ENCODE measurements around the gene KCNJ16. TPM values are rescaled to one million over a fixed set of nuclear protein-coding genes. Genes with fewer than 3 reads are reported as not detected.

Gene KCNJ16
- total and polyA plus RNA-seq, 4 donors, result 0.31 to 3.3 (median 0.67) TPM

DNA sequence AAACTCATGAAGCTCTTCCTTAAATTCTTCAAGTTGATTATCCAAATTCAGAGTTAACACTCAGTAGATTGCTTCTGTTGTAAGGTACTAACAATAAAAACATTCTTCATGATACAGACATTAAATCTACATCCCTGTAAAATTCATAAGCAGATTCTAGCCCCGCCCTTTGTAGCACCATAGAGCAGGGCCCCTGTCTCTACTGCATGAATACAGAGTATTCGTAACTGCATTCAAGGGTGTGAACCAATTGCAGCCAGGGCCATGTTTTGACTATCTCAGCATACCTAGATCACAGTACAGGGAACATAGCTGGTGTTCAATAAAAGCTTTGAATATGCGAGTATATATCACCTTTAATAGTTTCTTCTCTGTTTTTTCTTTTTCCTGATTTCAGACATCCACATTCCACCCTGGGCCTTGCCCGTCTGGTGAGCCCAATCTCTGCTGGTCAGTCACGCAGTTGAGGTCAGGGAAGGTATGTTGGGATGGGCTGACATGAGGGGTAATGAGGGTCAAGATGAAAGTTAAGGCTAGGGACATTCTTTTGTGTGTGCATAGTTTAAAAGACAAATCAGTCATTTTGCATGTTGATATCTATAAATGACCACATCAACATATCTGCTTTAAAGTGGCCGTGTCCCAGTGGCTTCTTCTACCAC lies 33.0 kb downstream of the KCNJ16 start:
- Histone ChIP-seq H3K4me1 (ENCODE audit: control insufficient read depth in 4 of 4, insufficient read depth in 4 of 4, low read length in 3 of 4) (no peaks in the 10 kb centered on the region), H3K27me3 (ENCODE audit: control insufficient read depth in 4 of 4, insufficient read depth in 4 of 4, low read length in 3 of 4) (peaks cover 0 to 6% (median 0%) of the 10 kb centered on the region in 4 donors), H3K36me3 (ENCODE audit: control insufficient read depth in 4 of 4, insufficient read depth in 3 of 4, low read depth in 1 of 4, low read length in 3 of 4) (no peaks in the 10 kb centered on the region), H3K9ac (ENCODE audit: low read depth in 1 of 2, low read length in 2 of 2) (no peak overlapping the region), H3K9me3 (ENCODE audit: control insufficient read depth in 4 of 4, low read length in 3 of 4) (no peaks in the 10 kb centered on the region), H3K27ac (ENCODE audit: low read depth in 1 of 2, low read length in 2 of 2) (no peak overlapping the region), H3K4me3 (ENCODE audit: low read depth in 1 of 3, low read length in 3 of 3) (no peak overlapping the region)
- TF ChIP-seq, protein P1, sequence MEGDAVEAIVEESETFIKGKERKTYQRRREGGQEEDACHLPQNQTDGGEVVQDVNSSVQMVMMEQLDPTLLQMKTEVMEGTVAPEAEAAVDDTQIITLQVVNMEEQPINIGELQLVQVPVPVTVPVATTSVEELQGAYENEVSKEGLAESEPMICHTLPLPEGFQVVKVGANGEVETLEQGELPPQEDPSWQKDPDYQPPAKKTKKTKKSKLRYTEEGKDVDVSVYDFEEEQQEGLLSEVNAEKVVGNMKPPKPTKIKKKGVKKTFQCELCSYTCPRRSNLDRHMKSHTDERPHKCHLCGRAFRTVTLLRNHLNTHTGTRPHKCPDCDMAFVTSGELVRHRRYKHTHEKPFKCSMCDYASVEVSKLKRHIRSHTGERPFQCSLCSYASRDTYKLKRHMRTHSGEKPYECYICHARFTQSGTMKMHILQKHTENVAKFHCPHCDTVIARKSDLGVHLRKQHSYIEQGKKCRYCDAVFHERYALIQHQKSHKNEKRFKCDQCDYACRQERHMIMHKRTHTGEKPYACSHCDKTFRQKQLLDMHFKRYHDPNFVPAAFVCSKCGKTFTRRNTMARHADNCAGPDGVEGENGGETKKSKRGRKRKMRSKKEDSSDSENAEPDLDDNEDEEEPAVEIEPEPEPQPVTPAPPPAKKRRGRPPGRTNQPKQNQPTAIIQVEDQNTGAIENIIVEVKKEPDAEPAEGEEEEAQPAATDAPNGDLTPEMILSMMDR (IDR thresholded peaks at IDR 0.05; ENCODE audit: low read depth, low read length, missing input control), result no peak
- TF ChIP-seq NR2F2 (IDR thresholded peaks at IDR 0.05), result no peak
- no peak for TF ChIP-seq RAD21 (IDR thresholded peaks at IDR 0.05)
- no peak for TF ChIP-seq EGR1 (IDR thresholded peaks at IDR 0.05; ENCODE audit: low read depth in 2 of 2)
- TF ChIP-seq RXRA (IDR thresholded peaks at IDR 0.05), result no peak
- TF ChIP-seq, protein P2, sequence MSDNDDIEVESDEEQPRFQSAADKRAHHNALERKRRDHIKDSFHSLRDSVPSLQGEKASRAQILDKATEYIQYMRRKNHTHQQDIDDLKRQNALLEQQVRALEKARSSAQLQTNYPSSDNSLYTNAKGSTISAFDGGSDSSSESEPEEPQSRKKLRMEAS (IDR thresholded peaks at IDR 0.05), result no peak
- no peak for TF ChIP-seq FOXA2 (IDR thresholded peaks at IDR 0.05)
- no peak for TF ChIP-seq JUND (IDR thresholded peaks at IDR 0.05)
- TF ChIP-seq, protein P3, sequence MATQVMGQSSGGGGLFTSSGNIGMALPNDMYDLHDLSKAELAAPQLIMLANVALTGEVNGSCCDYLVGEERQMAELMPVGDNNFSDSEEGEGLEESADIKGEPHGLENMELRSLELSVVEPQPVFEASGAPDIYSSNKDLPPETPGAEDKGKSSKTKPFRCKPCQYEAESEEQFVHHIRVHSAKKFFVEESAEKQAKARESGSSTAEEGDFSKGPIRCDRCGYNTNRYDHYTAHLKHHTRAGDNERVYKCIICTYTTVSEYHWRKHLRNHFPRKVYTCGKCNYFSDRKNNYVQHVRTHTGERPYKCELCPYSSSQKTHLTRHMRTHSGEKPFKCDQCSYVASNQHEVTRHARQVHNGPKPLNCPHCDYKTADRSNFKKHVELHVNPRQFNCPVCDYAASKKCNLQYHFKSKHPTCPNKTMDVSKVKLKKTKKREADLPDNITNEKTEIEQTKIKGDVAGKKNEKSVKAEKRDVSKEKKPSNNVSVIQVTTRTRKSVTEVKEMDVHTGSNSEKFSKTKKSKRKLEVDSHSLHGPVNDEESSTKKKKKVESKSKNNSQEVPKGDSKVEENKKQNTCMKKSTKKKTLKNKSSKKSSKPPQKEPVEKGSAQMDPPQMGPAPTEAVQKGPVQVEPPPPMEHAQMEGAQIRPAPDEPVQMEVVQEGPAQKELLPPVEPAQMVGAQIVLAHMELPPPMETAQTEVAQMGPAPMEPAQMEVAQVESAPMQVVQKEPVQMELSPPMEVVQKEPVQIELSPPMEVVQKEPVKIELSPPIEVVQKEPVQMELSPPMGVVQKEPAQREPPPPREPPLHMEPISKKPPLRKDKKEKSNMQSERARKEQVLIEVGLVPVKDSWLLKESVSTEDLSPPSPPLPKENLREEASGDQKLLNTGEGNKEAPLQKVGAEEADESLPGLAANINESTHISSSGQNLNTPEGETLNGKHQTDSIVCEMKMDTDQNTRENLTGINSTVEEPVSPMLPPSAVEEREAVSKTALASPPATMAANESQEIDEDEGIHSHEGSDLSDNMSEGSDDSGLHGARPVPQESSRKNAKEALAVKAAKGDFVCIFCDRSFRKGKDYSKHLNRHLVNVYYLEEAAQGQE (IDR thresholded peaks at IDR 0.05), result no peak
- TF ChIP-seq GABPA (IDR thresholded peaks at IDR 0.05 in 1 of 2, conservative IDR thresholded peaks at IDR 0.05 in 1 of 2), result no peak
- no peak for TF ChIP-seq TAF1 (conservative IDR thresholded peaks at IDR 0.05)
- no peak for TF ChIP-seq SP1 (IDR thresholded peaks at IDR 0.05)
- TF ChIP-seq FOXA1 (IDR thresholded peaks at IDR 0.05), result no peak
- TF ChIP-seq HNF4A (conservative IDR thresholded peaks at IDR 0.05), result no peak
- DNase-seq (ENCODE audit: low spot score), result no peak
- 90% methylated on average over 6 of the region's 6 CpGs for WGBS

DNA sequence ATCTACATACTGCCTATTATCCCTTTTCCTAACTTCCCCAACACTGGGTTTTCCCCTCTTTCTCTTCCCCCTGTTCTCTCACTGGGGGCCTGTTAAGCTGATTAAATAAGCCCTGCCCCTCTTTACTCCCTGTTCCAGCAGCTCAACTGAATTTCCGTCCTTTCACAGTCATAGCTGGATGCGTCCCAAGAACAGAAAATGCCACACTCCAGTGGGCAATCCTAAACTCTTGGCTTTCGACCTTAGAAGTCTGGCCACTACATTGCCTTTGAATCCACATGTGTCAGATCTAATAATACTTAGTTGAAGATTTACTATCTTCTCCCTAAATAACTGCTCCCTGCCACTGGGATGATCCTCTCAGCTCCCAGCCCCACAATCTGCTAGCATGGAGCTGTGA lies 34.5 kb downstream of the KCNJ16 start:
- H3K9me3 ChIP-seq (ENCODE audit: control insufficient read depth in 4 of 4, low read length in 3 of 4), result no peaks in the 10 kb centered on the region
- no peak overlapping the region for H3K9ac ChIP-seq (ENCODE audit: low read depth in 1 of 2, low read length in 2 of 2)
- no peaks in the 10 kb centered on the region for H3K36me3 ChIP-seq (ENCODE audit: control insufficient read depth in 4 of 4, insufficient read depth in 3 of 4, low read depth in 1 of 4, low read length in 3 of 4)
- H3K4me1 ChIP-seq (ENCODE audit: control insufficient read depth in 4 of 4, insufficient read depth in 4 of 4, low read length in 3 of 4), result no peaks in the 10 kb centered on the region
- H3K27ac ChIP-seq (ENCODE audit: low read depth in 1 of 2, low read length in 2 of 2), result no peak overlapping the region
- WGBS, result 83% methylated on average over 3 of the region's 3 CpGs
- H3K4me3 ChIP-seq (ENCODE audit: low read depth in 1 of 3, low read length in 3 of 3), result no peak overlapping the region
- H3K27me3 ChIP-seq (ENCODE audit: control insufficient read depth in 4 of 4, insufficient read depth in 4 of 4, low read length in 3 of 4), result peaks cover 0 to 6% (median 0%) of the 10 kb centered on the region in 4 donors
- no peak for DNase-seq (ENCODE audit: low spot score)
- no peak for TF ChIP-seq HNF4G (IDR thresholded peaks at IDR 0.05)
- no peak for TF ChIP-seq SP1 (IDR thresholded peaks at IDR 0.05)
- TF ChIP-seq EGR1 (IDR thresholded peaks at IDR 0.05; ENCODE audit: low read depth in 2 of 2), result no peak
- no peak for TF ChIP-seq FOXA2 (IDR thresholded peaks at IDR 0.05)
- no peak for TF ChIP-seq GABPA (IDR thresholded peaks at IDR 0.05 in 1 of 2, conservative IDR thresholded peaks at IDR 0.05 in 1 of 2)
- no peak for TF ChIP-seq TAF1 (conservative IDR thresholded peaks at IDR 0.05)
- no peak for TF ChIP-seq RXRA (IDR thresholded peaks at IDR 0.05)
- TF ChIP-seq, protein P2 (IDR thresholded peaks at IDR 0.05), result no peak
- no peak for TF ChIP-seq NR2F2 (IDR thresholded peaks at IDR 0.05)
- no peak for TF ChIP-seq JUND (IDR thresholded peaks at IDR 0.05)
- no peak for TF ChIP-seq HNF4A (conservative IDR thresholded peaks at IDR 0.05)
- no peak for TF ChIP-seq YY1 (IDR thresholded peaks at IDR 0.05)
- TF ChIP-seq ATF3 (IDR thresholded peaks at IDR 0.05), result no peak
- TF ChIP-seq ZBTB33 (IDR thresholded peaks at IDR 0.05), result no peak
- TF ChIP-seq RAD21 (IDR thresholded peaks at IDR 0.05), result no peak
- TF ChIP-seq, protein P1 (IDR thresholded peaks at IDR 0.05; ENCODE audit: low read depth, low read length, missing input control), result no peak
- TF ChIP-seq FOXA1 (IDR thresholded peaks at IDR 0.05), result no peak
